Smooth muscle cell (in vitro differentiated cells): ENCODE measurements around the gene CD300E. TPM values are rescaled to one million over a fixed set of nuclear protein-coding genes. Genes with fewer than 3 reads are reported as not detected.

ENCODE experiments used
- DNase-seq: peaks from one replicate; lab custom pipeline; 2025; ENCODE audit not compliant: unreplicated experiment; lab: John Stamatoyannopoulos, UW
- H2AFZ ChIP-seq: fragments of 200-600 bp; sonication (generic); 2 replicates; pipeline ENCODE4 v1.6.0; 2016; ENCODE audit warnings: antibody characterized with exemption, low read depth, mild to moderate bottlenecking
- H3F3A ChIP-seq: fragments of 200-600 bp; sonication (generic); 2 replicates; pipeline ENCODE4 v1.6.0; 2017; ENCODE audit warnings: antibody characterized with exemption, low read depth
- H3K27ac ChIP-seq: fragments of 200-600 bp; sonication (generic); 2 replicates; pipeline ENCODE4 v1.5.1; 2016; ENCODE audit warnings: low read depth, mild to moderate bottlenecking
- H3K27me3 ChIP-seq: fragments of 200-600 bp; sonication (generic); 2 replicates; pipeline ENCODE4 v1.6.1; 2016; ENCODE audit warnings: low read depth, mild to moderate bottlenecking
- H3K36me3 ChIP-seq: fragments of 200-600 bp; sonication (generic); 2 replicates; pipeline ENCODE4 v1.5.1; 2016; ENCODE audit warnings: low read depth
- H3K4me1 ChIP-seq: fragments of 200-600 bp; sonication (generic); 2 replicates; pipeline ENCODE4 v1.5.1; 2016; ENCODE audit warnings: low read depth
- H3K4me2 ChIP-seq: fragments of 200-600 bp; sonication (generic); 2 replicates; pipeline ENCODE4 v1.6.0; 2016; ENCODE audit warnings: mild to moderate bottlenecking
- H3K4me3 ChIP-seq: fragments of 200-600 bp; sonication (generic); 2 replicates; pipeline ENCODE4 v1.5.1; 2016; ENCODE audit warnings: mild to moderate bottlenecking
- H3K79me2 ChIP-seq: fragments of 200-600 bp; sonication (generic); 2 replicates; pipeline ENCODE4 v1.6.0; 2016; ENCODE audit warnings: low read depth, mild to moderate bottlenecking
- H3K9ac ChIP-seq: fragments of 200-600 bp; sonication (generic); 2 replicates; pipeline ENCODE4 v1.6.0; 2016; ENCODE audit warnings: low read depth
- H3K9me3 ChIP-seq: fragments of 200-600 bp; sonication (generic); replicated peaks from 2 replicates; pipeline ENCODE4 v1.5.1; 2016; ENCODE audit warnings: low read depth
- H4K20me1 ChIP-seq: fragments of 200-600 bp; sonication (generic); 2 replicates; pipeline ENCODE4 v1.6.0; 2016; ENCODE audit warnings: low read depth
- CTCF ChIP-seq: fragments of 200-600 bp; sonication (generic); IDR thresholded peaks from 2 replicates; pipeline ENCODE4 v1.5.1; 2017; ENCODE audit warnings: borderline replicate concordance, mild to moderate bottlenecking, antibody characterized with exemption; ENCODE audit not compliant: insufficient read depth, poor library complexity, severe bottlenecking
- WGBS: methylation state at CpG from one replicate; pipeline ENCODE4 v1.1.7; 2016; ENCODE audit warnings: low lambda C conversion rate; 5-methylcytosine and 5-hydroxymethylcytosine counted together
- polyA plus RNA-seq: library from polyadenylated mRNA; unstranded; fragments of >200 nt; fragmentation: Nextera tagmentation; extraction: Ambion mirVana; gene quantifications from 2 replicates; pipeline ENCODE4 v1.2.1, GENCODE V29; 2016
- total RNA-seq: library from RNA; depleted of rRNA; stranded (reverse); fragments of >200 nt; gene quantifications from 2 replicates; pipeline ENCODE4 v1.2.3, GENCODE V29; 2014

Gene CD300E
- total and polyA plus RNA-seq, 2 experiments from 2014 or later: not detected

- TF ChIP-seq CTCF: no peak
- no peaks in the 10 kb centered on the region for H4K20me1 ChIP-seq
- no peak overlapping the region for H2AFZ ChIP-seq
- peaks cover 3% of the 10 kb centered on the region for H3K4me1 ChIP-seq
- peaks cover 4% of the 10 kb centered on the region for H3F3A ChIP-seq
- no peaks in the 10 kb centered on the region for H3K79me2 ChIP-seq
- 33% methylated on average over 3 of the region's 3 CpGs for WGBS
- H3K36me3 ChIP-seq: no peaks in the 10 kb centered on the region
- no peak overlapping the region for H3K27ac ChIP-seq
- H3K27me3 ChIP-seq: peaks cover 5% of the 10 kb centered on the region
- no peak overlapping the region for H3K4me3 ChIP-seq
- DNase-seq: no peak
- no peak overlapping the region for H3K9ac ChIP-seq
- H3K9me3 ChIP-seq: no peaks in the 10 kb centered on the region
- H3K4me2 ChIP-seq: no peak overlapping the region
Observed at GRCh38 chr17:74625661-74626060, 2.1 kb upstream of the CD300E start.

GRCh38 chr17:74624131-74624530 is 593 bp upstream of the CD300E start:
- Histone ChIP-seq H3K4me3 (no peak overlapping the region), H3K4me2 (no peak overlapping the region), H3K27ac (no peak overlapping the region), H3K4me1 (no peaks in the 10 kb centered on the region), H3K36me3 (no peaks in the 10 kb centered on the region), H4K20me1 (no peaks in the 10 kb centered on the region), H2AFZ (no peak overlapping the region), H3K79me2 (no peaks in the 10 kb centered on the region), H3K27me3 (peaks cover 5% of the 10 kb centered on the region), H3K9me3 (no peaks in the 10 kb centered on the region), H3F3A (no peaks in the 10 kb centered on the region), H3K9ac (no peak overlapping the region)
- WGBS: 86% methylated on average over 1 of the region's 1 CpG
- DNase-seq: no peak
- TF ChIP-seq CTCF: no peak

DNA sequence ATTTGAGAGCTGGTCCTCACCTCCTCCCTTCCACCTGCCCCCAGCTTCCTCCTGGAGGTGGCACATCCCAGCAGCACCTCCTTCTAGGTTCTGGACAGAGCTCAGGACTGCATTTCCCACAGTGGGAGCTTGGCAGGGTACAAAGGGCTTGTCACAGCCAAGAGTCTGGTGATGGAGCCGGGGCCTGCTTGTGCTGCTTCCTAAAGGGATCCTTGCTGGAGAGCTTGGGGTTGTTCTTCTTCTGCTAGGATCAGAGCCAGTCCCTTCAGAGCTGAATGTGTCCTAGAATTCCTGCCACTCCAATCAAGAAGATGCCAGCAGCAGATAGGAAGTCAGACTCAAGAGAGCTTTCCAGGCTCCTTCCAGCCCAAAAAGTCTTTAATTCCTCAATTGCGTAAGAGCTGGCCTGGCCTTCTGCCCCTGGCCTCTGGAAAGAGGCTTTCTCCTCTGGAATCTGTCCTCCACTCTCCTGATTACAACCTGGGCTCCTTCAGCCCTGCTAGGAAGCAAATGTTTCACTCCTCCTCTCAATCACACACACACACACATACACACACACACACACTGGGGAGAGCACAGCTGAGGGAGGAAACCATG is 4.4 kb downstream of the CD300E start:
- H3K27ac ChIP-seq: no peak overlapping the region

More for the DNA sequence above, 4.4 kb downstream of the CD300E start:
- no peak overlapping the region for H3K9ac ChIP-seq
- H3F3A ChIP-seq: no peaks in the 10 kb centered on the region
- H3K79me2 ChIP-seq: no peaks in the 10 kb centered on the region
- 53% methylated on average over 2 of the region's 2 CpGs for WGBS
- H3K4me1 ChIP-seq: no peaks in the 10 kb centered on the region
- no peaks in the 10 kb centered on the region for H4K20me1 ChIP-seq
- H2AFZ ChIP-seq: no peak overlapping the region
- H3K4me3 ChIP-seq: no peak overlapping the region
- TF ChIP-seq CTCF: no peak
- H3K4me2 ChIP-seq: no peak overlapping the region
- H3K36me3 ChIP-seq: no peaks in the 10 kb centered on the region
- peaks cover 15% of the 10 kb centered on the region for H3K27me3 ChIP-seq
- DNase-seq: no peak
- no peaks in the 10 kb centered on the region for H3K9me3 ChIP-seq
